GM18502 (cell line): ENCODE data around the gene AIG1.

Experiments
- ATAC-seq: cut with Tn5 transposase; IDR thresholded peaks from one replicate; pipeline ENCODE4 v1.9.1; 2021; ENCODE audit warnings: mild to moderate bottlenecking; ENCODE audit not compliant: unreplicated experiment, poor library complexity

Gene AIG1

DNA sequence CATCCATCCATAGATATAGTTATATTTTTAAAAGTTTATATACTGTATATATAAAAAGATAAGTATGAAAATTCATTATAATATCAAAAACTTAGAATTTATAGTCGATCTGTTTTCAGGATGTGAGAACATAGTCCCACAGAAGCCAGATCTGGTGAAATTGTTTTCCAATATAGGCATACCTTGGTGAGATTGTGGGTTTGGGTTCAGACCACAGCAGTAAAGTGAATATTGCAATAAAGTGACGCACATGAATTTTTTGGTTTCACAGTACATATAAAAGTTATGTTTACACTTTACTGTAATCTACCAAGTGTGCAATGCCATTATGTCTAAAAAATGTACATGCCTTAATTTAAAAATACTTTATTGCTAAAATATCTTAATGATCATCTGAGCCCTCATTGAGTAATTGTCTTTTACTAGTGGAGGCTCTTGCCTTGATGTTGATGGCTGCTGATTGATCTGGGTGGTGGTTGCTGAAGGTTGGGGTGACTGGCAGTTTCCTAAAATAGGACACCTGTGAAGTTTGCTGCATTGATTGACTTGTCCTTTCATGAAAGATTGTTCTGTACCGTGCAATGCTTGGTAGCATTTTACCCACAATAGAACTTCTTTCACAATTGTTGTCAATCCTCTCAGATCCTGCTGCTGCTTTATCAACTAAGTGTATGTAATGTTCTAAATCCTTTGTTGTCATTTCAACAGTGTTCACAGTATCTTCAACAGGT is 29.8 kb downstream of the AIG1 start:
- no peak for ATAC-seq

DNA sequence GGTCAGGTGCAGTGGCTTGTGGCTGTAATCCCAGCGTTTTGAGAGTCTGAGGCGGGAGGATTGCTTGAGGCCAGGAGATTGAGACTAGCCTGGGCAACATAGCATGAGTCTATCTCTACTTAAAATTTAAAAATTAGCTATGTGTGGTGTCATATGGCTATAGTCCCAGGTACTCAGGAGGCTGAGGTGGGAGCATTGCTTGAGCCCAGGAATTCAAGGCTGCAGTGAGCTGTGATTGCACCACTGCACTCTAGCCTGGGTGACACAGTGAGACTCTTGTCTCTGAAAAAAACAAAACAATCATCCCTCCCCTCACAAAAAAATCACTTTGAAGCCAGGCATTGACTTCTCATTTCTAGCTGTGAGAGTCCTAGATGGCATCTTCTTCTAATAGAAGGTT is 32.1 kb downstream of the AIG1 start:
- no peak for ATAC-seq

DNA sequence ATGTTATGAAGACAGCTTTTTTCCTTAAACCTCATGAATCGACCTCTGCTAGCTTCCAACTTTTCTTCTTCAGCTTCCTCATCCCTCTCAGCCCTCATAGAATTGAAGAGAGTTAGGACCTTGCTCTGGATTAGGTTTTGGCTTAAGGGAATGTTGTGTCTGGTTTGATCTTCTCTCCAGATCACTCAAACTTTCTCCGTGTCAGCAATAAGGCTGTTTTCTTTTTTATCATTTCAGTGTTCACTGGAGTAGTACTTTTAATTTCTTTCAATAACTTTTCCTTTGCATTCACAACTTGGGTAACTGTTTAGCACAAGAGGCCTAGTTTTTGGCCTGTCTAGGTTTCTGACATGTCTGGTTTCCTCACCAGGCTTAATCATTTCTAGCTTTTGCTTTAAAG is 32.6 kb downstream of the AIG1 start:
- no peak for ATAC-seq

DNA sequence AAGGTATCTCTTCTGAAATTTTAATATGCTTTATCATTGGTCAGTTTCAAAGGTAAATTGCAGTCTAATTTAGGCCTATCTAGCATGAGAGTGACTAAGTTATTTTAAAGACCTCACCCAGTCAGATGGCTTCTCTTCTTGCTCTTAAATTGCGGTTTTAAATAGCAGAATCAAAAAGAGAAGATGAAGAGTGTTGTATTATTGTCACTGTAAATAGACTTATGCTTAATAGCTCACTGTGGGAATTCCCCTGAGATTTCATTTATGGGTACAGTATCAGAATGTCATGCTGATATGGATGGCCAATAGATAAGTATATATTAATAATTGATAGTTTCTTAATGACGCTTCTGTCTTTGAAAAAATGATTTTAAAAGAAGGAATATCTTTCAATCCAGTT is 35.7 kb downstream of the AIG1 start:
- ATAC-seq: no peak

DNA sequence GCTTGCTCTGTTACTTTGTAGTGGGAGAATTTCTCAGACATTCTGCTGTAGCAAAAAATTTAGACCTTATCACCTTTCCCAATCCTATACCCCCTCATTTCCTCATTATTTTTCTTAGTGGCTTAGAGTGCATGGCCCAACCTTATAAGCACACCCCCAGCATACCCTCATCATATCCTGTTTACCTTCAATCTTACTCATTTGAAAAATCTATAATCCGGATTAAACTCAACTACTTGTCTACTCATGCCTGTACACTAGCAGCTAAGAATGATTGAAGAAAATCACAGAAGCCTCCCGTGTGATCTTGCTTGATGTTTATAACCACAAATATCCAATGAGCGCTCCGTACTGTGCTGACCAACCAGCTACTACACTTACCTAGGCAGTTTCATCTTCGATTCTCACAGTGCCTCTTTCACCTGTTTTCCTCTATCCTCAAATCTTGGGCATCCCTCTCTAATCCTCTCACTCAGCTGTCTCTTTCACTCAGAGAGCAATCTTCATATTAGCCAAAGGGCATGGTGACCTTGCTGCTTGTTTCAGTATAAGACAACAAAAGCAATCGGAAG is 36.6 kb downstream of the AIG1 start:
- peak; percentile 8 for ATAC-seq

DNA sequence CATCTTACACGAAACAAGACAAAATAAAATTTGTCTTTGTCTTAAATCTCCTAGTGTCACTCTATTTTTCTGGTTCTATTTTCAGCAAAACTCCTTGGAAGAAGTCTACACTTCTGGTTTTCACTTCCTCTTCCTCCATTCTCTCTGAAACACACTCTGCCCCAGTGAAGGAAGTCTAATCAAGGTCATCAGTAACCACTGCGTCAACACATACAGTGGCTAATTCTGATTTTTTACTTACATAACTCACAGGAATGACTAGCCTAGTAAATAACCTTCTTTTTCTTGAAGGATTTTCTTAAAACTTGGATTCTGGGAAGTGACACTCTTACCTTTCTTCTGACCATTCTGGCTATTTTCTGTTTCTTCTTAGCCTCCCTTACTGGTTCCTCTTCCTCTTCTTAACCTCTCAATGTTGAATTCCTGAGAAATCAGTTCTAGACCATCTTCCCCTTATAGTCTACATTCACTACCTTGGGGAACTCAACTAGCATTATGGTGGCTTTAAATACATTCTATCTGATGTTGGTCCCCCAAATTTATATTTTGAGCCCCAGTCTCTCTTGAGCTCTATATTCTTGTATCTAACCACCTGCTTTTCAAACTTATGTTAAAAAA is 37.5 kb downstream of the AIG1 start:
- ATAC-seq: peak; percentile 96

DNA sequence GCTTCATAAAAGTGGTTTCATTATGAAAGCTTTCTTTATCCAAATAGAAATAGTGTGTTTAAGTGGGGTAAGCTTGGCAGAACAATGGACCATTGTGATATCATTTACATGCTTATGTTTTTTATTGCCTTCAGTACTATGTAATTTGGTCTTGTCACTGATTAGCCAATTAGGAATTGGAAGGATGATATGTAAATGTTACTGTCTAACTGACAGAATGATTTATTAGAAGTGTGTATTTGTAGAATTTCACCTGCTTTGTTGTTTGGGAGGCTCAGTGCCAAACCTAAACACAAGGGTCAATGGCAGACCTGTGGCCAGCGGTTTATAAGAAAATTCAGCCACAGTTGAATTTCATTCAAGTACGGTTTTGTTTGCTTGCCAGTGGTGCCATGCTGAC is 39.0 kb downstream of the AIG1 start:
- ATAC-seq: no peak

DNA sequence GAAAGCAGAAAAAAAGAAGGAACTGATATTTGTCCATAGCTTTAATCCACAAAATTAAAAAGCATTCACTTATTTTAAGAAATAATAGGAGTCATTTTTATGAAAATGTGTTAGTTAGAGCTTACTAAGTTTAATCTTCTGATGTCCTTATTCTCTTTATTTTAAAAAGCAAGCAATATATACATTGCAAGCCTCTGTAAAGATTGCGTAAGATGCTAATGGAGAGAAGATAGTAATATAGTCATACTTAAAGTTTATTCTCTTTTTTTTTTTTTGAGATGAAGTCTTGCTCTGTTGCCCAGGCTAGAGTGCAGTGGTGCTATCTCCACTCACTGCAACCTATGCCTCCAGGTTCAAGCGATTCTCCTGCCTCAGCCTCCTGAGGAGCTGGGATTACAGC is 39.7 kb downstream of the AIG1 start:
- no peak for ATAC-seq

DNA sequence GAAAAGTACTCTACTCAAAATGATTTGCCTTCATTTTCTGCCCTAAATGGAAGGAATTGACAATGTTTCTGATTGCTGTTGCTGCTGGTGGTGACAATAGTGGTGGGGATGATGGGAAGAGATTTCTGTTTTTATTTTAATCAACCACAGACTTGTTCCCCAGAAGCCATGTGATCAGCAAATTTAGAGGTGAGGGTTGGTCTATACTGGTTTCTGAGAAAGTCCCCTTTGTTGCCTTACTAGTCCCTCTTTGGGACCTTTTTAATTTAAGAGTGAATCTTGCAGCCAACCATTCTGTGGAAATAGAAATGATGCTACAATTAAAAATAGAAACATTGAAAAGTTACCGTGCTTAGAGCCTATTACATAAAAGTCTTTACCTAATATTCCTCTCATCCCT is 43.2 kb downstream of the AIG1 start:
- ATAC-seq: no peak

DNA sequence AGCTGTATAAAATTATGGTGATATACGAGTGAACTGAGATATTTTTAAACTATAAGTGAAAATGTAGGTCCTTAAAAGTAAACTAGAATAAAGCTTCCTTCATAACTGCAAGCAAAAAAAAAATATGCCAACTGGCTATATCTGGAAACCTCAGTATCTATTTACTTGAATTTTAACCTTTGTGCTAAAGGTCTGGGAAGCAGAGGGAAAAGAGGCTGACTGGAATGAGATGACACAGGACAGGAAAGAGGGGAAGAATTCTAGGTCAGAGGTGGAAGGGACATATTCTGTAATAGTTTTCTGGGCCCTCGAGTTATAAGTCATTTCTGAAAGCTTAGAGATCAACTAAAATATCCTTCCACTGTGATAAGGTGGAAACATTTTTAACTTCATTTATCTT is 46.8 kb downstream of the AIG1 start:
- no peak for ATAC-seq

DNA sequence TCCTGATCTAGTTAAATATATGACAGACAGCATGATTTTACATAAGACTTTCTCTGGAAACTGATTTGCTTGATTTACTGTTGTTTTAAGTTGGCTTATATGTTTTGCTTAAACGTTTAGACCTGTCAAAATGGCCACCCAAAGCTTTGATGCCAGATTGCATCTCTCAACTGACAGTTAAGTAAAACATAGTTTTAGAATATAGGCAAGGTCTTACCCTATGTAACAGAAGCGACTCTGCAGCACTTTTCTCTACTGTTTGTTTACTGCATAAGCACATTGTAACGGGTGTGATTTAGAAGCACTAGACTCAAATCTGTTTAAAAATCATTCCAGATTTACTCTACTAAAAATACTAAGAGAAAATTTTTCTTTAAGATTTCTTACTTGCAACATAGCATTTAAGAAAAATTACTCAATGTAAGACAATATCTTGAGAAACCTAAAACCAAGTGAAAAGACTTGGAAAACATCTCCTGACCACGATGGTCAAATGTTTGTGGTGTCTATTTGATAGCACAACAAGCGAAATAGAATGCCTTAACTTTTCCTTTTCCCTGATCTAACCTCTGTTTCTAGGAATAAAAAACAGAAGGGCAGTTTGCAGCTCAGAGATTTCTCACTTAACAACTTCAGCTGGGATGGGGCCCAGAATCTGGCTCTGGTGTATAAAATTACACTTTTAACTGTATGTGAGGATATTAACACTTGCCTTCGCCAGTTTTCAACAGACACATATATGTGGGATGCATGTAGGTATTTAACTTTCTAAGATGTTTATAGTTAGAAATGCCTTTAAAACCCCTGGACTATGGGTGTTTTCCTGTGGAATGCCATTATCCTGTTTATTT is 47.4 kb downstream of the AIG1 start:
- no peak for ATAC-seq

DNA sequence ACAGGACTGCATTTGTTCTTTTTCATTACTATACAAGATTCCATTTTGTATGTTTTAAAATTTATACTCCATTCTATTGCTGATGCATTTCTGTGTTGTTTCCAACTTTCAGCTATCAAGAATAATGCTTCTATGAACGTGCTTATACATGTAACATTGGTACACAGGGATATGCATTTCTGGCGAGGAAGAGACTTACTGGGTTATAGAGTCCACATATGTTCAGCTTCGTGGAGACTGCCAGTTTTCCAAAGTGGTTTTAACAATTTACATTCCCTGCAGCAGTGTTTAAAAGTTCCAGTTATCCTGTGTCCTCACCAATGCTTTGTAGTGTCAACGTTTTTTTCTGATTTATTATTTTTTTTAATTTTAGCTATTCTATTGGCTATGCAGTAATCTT is 48.5 kb downstream of the AIG1 start:
- ATAC-seq: no peak

DNA sequence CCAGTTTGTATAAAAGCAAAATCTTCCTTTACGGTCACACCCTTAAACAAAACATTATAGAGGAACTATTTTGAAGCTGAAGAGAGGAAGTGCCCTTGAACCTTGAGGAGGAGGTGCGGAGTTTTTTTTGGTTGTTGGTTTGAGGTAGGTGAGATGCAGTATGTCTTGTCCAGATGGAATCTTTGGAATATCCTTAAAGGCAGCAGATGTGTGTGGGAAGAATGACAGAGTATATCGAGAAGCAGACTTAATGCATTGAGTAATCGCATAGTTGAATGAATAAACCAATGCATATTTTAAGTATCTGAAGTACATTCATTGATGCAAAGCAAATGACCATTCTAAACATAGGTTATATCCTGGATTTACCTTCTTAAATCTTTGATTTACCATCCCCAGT is 49.9 kb downstream of the AIG1 start:
- ATAC-seq: no peak

DNA sequence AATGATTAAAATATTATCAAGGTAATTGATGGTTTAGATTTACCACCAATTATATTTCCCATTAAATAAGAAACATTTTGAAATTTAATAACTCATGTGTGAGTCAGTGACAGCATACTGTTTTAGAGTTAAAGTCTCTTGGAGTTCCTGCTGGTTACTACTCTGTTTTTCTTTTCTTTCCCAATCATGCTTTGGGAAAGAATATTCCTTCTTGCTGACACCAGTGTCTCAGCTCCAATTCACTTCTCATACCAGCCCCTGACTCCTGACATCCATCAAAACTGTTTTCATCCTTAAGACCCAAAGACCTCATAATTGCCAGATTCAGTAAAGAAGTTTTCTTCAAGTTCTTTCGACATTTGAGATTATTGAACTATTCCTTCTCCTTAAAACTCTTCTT is 50.3 kb downstream of the AIG1 start:
- ATAC-seq: no peak

DNA sequence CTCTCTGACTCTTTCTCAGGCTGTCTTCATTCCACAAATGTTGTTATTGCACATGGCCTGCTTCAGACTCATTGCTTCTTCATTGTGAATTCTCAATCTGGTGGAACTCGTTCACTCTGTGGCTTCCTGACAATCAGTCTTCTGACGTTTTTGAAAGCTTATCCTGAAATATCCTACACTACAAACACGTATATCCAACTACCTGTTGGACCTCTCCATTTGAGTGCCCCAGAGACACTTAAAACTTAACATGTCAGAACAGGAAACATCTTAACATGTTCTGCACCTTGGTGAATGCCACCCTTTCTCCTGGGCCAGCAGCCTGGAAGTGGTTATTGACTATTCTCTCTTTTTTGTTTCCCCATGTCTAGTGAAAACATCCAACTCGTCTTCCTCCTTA is 50.8 kb downstream of the AIG1 start:
- no peak for ATAC-seq

DNA sequence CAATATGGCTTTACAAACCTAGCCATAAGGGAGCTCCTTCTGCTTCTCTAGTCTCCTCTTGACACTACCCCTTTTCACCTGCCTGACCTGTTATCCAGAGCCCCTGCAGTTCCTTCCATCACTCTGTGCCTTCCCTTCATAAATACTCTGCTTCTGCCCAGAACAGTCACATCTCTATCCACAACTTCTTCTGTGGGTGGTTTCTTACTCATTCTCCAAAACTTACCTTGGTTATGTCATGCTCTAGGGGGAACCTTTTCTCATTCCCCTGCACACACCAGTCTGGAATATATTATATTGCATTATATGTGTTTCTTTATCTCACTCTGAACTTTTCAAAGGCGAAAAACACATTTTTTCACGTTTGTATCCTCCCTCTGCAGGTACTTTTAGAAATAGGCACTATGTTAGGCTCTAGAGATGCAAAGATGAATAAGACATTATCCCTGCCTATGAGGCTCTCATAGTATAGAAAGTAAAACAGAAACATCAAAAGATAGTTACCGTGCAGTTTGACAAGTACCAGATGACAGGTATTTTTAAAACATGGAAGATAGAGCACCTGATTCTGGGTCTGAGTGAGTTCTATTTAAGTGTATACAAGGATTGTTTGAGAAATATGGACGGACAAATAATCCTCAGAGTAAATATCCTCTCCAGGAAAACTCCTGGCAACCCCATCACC is 51.5 kb downstream of the AIG1 start:
- ATAC-seq: peak; percentile 78

DNA sequence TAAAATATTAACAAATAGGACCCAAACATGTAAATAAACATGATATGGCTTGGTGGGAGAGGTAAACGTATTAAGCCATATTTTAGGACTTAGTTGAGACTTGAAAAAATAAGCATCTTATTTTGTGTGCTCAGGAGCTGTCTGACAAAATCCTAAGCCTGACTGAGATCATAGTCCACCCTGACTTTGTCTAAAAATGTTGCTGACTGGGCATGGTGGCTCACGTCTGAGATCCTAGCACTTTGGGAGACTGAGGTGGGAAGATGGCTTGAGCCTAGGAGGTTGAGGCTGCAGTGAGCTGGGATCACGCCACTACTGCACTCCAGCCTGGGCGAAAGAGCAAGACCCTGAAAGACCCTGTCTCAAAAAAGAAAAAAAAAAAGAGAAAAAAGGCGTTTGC is 52.1 kb downstream of the AIG1 start:
- no peak for ATAC-seq

DNA sequence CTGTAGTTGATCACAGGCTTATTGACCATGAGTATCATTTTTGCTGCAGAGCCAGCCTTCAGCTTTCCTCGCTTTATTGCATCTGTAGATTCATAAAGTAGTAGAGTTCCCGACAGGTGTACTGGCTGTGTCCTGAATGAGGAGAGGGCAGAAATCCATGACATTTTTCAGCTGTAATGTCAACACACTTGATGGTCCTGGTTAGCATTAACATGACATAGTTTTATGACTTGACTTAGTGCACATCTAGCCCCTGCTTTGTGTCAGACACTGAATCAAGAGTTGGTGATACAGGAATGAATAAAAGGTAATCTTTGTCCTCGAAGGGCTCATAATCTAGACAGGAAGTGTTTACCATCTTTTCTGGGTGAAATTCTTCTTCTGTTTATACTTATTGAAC is 55.0 kb downstream of the AIG1 start:
- no peak for ATAC-seq

DNA sequence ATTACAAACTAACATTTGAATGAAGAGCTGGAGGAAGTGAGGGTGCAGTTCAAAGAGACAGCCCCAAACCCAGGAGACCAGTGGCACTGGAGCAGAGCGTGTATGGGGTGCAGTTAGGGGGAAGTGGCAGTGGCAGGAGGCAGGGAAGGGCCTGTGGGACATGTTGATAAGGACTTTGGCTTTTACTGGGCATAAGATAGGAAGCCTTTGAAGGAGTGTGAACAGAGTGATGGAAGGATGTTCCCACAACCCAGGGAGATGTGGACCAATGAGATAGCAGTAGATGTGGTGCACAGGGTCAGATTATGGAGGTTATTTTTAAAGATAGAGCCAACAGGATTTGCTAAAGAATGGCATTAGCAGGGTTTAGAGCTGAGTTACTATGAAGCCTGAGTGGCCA is 56.4 kb downstream of the AIG1 start:
- no peak for ATAC-seq

DNA sequence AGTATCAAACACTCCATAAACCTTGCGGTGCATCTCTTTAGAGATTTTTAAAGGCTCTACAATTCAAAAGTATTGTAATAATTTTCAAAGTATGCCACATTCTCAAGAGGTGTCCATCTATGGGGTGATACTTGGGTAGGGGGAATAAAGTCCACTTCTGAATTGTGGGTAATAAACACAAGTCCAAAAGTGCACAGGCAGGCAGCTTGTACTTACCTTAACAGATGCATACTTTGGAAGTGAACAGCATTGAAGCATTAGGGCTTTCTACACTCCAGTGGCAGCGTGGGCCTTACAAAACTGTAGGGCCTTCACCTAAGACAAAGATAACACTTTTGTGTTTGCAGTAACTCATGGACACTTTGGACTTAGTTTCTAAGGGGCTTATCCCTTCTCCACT is 58.6 kb downstream of the AIG1 start:
- ATAC-seq: no peak

DNA sequence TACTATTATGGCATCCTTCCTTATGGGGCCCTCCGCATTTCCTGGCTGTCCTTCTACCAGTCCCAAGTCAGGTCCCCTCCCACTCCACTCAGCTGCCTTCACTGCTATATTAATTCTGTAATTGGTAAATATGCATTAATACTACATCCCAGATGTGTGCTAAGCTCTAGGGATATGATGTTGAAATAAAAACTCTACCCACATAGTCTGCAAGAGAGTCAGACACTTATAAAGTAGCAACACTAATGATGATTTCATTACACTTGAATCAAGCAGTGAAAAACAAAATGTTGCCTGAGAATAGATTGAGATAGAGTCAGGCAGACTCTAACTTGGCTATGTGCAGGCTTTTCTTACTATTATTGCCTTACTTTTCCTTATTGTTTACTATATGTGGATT is 62.4 kb downstream of the AIG1 start:
- ATAC-seq: no peak
